NCI-H748 (cell line): Measurements from ENCODE around the gene GLB1L.

Experiments
- DNase-seq: peaks from one replicate; lab custom pipeline; 2025; ENCODE audit not compliant: unreplicated experiment; lab: John Stamatoyannopoulos, UW

Gene GLB1L

DNA sequence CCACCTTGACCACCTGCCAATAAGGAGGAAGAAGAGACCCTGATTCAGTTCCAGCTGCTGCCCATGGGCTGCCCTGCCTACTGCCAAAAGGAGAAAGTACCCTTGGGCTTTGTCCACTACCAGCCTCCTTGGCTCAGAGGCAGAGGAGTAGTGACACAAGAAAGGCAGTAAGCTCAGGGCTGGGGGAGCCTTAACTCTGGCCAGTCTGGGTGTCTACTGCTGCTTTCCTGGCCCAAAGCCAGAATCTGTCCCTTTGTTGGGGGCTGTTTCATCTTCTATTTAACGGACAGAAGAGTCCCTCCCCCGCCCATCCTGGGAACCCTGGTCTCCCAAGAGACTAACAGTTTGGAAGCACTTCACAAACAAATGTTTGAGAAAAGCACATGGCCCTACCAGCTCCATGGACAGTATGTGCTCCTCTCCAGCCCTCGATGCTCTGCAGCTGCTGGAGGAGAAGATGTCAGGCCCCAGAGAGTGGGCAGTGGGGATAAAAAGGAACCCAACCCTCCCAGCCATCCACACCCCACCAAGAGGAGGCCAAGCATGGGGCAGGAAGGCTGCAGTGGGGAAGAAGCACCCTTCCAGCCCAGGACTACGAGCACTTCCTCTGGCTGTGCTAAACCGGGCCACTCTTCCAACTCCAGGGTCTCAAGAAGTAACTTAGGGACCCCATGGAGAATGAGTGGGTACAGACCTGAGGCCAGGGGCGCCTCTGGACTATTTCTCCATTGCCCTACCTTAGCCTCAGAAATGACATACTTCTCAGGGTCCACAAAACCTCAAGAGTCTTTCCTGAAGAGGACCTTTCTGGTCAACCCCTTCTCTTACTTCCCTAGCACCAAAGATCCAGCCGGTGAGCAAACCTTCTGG, 17.0 kb downstream of the GLB1L start:
- no peak for DNase-seq

DNA sequence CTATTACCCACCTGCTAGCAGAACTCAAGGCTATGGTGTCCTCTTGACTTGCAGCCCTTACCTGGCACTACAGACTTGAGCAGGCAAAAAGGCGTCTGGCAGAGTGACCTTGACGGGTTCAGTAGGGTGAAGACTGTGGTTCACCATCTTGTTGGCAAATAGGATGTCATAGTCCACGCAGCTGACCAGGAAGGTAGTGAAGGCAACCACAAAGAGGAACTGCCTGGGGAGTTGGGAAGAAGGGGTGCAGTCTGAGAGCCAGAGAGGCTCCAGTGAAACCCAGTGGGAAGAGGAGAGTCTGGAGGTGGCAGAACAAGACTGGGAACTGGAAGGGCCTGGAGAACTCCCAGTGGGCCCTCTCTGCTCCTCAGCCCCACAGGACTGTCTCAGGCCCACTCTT, 19.9 kb downstream of the GLB1L start:
- no peak for DNase-seq

DNA sequence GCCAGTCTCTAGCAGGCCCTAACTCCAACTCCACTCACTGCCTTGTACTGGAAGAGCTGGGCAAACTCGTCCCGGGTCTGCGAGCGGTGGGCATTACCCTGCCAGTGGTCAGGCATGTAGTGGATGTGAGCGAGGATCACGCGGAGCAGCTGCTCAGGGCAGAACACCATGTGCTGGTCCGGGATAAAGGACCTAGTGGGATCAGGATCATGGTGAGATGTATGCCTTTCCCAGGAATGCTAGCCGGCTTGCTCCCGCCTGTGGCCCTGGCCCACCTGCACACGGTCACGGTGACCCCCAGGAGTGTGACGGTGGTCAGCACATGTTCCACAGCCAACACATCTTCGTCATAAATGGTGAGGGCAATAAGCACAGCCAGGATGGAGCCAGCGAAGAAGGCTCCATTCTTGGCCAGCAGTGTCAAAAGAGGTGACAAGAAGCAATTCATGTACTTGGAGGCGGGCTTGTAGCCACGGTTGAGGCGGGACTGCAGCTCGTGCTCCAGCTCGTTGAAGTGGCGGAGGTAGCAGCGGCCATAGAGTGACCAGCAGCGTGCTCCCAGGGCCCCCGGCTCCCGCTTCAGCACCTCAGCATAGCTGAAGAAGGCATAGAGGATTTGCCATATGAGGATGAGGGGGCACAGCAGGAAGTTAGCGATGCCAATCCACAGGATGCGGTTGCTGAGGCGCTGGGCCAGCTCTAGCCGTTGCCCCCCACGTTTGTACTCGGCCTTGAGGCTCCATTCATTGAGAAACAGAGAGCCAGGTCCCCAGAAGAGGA, 21.2 kb downstream of the GLB1L start:
- DNase-seq: no peak

DNA sequence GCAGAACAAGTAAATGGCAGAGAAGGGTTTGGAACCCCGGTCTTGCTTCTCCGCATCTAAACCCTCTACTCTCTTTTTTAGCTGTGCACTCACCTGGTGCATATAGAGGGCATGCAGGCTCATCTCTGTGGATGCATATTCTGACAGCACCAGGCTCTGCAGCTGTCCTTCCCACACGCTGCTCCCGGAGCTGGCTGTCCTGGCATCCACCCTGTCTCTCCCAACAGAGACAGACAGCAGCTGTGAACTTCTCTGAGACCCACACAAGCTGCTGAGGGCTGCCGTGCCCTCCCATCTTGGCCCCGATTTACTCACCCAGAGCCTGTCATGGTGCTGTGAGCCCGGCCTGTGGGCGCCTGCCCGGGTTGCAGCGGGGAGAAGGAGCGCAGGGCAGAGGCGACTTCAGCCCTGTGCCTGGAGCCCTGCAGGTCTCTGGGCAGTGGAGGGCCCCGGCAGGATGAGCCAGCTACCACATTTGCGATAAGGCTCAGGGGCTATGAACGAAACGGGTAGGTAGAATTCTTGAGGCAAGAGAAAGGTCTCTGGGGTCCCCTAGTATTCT, 23.2 kb downstream of the GLB1L start:
- no peak for DNase-seq

DNA sequence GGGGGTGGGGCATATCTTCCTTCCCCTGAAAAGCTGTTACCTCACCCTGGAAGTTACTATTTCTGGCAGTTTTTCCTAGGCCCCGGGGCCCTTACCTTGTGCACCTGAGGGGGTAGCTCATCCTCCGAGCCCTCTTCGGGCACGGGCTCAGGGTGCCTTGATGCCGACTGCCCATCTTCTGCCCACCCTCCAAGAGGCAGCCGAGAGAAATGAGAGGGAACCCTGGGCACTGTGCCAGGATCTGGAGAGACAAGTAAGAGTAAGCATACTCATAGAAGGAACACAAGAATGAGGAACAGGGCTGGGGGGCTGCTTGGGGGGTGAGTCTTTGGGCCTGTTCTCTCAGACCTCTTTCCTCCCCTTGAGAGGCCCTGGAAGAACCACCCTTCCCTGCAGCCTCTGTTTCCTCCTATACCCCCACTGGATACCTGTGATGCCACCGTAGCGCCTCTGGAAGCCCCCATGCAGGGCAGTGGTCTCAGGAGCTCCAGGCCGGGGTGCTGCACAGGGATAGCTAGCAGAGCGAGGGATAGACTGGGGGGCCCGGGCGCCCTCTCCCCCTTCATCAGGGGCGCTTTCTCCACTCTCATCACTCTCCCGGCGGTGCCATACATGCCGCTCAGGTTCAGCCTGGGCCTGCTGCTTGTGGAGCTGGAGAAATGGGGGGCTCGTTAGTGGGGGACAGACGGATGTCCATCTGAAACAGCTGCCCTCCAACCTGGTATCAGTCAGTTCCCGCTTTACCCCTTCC, 24.4 kb downstream of the GLB1L start:
- no peak for DNase-seq

DNA sequence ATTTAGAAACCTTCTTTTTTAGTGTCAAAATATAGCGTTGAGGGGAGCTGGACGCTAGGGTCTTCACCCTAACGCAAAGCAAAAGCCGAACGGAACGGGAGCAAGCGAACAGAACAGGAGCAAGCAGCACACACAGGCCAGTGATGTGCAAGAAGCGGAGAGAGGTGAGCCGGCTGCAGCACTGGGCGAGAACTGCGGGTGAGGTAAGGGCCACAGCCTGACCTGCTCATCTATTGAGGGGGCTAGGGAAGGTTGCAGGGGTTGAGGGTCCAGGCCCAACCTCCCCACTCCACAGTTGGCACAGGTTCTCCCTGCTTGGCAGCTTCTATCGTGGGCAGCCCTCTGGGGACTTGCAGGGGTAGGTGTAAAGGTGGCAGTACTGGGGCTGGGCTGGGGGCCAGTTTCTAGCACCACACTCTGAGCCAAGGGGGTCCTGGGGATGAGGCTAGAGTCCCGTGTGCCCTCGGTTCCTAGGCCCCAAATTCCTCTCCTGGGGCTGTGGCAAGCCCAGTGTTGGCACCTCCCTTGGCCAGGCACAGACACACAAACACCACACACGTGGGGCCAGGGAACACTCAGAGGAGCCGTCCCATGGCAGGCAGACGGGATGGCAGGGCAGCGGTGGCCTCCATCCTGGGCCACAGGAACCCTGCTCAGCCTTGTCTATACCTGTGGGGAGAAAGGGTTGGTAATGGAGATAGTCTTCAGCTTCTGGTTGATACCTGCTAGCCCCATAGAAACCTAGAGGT, 25.3 kb downstream of the GLB1L start:
- no peak for DNase-seq

DNA sequence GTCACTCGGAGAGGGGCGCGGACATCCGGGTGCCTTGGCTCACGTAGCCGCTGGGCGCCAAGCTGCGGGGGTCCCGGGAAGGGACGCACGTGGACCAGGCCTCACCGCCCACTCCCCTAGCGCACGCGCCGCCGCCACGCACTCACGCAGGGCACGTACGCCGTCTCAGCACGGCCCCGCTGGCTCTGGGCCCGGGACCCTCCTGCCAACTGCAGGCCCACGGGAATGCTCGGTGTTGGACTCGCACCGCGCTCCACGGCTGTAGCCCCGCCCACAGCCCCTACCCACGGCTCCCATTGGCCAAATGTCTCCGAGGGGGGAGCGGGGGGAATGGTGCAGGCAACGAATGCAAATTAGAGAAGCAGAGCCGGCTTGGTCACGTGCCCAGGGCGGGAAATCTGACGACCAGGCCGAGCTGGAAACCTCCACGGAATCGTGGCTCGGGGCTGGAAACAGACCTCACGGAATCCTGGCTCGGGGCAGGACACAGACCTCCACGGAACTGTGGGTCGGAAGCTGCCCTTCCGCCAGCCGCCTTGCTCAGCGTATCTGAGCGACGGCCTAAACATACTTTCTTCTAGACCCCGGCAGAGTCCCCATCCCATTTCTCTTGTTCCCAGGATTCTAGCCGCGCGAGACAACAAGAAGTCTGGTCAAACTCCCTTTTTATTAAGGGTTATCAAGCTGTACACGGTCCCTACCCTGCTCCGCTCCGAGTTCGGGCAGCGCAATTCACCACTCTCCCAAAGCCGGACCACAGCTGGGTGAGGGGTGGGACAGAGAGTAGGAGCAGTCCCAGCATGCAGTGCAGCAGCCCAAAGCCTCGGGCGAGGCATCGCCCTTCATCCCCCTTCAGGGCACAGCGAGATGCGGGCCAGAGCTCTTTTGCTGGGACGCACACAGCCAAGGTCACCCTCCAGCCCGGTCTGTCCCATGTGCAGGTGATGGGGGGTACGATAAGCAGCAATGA, 26.2 kb downstream of the GLB1L start, which contains the start of gene ABCB6:
Gene ABCB6 (minus strand): TSS at position 227 of the 970 bp plus-strand sequence. CDS start 285 bp downstream, outside the sequence.
- peak; percentile 96 for DNase-seq

DNA sequence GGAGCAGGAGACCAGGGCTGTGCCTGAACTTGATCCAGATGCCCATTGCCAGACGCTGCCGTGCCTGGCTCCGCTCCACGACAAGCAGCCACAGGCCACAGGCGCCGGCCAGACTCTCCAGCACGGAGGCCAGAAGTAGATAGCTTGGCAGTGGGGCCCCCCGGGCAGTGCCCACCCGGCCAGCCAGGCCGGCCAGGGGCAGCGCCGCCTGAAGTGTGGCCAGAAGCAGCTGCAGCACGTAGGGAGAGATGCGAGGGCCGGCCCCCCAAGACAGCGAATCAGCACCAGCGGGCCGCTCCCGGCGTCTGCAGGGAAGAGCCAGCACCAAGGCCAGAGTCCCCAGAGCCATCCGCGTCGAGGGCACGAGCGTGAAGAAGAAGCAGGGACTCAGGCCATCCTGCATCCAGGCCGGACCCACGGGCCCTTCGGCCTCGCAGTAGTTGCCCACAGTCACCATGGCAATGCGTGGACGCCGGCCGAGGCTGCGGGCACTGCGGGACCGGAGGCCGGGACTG, 27.0 kb downstream of the GLB1L start:
- DNase-seq: peak; percentile 84

DNA sequence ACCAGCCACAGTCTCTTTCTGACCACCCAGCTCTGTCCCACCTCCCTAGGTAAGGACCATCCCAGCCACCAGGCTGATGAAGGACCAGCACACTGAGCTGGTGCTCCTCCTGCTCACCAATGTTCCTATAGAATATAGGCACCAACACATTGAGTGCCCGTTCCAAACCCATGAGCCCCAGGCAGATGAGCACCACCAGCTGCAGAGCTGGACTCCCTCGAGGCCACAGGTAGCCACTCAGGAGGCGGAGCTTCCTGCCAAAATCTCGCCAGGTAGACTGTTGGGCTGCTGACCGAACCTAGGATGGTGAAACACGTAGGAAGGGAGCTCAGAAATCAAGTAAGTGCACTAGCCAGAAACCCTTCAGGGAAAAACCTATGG, 28.7 kb downstream of the GLB1L start:
- no peak for DNase-seq

DNA sequence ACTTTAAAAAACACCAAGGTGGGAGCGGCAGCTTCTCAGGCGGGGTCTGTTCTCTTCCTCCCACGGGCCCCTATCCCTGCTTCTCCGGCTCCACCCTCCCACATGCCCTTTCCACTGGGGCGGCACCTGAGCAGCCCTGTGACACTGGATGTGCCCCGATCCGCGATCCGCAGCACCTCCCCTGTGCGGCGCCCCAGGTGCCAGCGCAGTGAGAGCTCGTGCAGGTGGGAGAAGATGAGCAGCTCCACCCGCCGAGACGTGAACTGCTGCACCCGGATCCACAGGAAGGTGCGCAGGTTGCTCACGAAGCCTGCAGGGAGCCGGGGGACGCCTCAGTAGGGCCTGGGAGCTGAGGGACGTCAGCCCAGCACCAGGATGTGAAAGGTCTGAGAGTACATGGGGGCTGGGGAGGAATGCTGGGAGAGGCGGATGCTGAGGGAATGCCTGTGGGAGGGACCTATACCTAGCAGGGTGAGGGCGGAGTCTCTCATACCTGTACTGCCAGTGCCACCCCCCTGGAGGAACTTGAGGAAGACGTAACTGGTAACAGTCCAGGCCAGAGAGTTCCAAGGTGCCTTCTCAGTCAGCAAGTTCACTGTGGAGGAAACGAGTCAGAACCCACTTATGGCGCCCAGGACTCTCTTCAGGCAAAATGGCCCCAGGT, 29.2 kb downstream of the GLB1L start:
- no peak for DNase-seq

DNA sequence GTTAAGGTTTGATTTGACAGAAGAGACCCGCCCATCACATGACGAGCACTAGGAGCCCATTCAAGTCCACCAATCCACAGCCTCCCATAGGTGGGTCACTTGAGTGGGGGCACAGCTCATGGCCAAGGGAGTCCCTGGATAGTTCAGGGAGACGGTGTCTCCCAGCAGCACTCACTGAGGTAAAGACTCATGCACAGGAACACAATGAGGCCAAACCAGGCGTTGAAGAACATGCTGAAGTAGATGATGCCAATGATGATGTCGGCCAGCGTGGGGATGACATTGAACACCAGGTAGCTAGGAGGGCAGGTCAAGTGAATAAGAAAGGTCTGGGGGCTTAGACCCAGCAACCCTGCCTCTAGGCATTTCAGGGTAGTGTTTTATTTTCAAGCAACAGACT, 30.5 kb downstream of the GLB1L start:
- no peak for DNase-seq

DNA sequence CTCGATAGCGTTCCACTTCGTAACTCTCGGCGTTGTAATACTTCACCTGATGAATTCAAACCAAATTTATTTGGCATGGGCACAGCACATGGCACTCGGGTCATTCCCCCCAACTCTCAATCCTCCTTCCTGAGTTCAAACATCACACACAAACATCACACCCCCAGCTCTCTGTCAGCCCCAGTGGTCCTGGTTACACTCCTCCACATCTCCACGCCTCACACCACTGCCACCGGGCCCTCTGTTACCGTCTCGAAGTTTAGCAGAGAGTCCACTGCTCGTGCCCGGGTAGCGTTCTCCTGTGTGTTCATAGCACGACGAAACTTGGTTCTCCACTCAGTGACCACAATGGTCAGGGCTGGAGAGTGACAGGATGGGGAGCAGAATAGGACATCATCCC, 31.1 kb downstream of the GLB1L start:
- no peak for DNase-seq

DNA sequence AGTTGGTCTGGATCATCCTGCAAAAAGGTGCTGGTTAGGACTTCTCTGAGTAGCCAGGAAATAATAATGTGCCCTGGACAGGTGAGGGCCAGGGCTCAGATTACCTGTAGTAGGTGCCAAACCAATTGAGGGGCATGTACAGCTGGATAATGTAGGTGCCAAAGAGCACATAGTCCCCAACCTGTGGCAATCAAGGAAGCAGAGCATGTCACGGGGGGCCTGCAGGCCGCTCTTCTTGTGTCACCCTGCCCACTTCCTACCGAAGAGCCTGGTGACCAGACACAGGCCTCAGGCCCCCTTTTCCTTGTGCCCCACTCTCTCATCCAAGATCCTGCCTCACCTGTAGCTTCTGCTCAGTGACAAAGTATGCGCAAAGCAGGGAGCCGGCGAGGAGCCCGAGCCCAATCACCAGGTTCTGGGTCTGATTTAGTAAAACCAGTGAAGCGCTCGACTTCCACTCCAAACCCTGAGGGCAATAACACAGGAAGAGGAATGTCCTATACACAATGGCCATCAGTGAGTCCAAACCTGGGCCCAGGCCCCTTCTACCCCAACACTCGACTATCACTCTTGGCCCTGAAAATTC, 31.7 kb downstream of the GLB1L start:
- no peak for DNase-seq

DNA sequence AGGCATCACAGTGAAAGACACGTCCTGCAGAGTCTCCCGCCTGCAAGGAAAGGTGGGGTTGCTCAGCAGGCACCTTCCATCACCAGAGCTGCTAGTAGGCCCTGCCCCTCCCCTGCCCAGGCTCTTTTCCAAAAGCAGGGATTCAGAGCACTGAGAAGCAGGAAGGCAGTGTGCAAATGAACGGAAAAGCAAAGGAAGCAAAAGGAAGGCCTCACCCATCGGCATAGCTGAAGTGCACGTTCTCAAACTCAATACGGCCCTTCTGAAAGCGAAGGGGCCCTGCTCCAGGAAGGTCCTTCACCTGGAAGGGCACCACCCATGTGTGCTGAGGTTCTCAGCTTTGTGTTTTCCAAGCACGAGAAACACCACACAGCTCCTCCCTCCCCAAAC, 32.2 kb downstream of the GLB1L start:
- no peak for DNase-seq

DNA sequence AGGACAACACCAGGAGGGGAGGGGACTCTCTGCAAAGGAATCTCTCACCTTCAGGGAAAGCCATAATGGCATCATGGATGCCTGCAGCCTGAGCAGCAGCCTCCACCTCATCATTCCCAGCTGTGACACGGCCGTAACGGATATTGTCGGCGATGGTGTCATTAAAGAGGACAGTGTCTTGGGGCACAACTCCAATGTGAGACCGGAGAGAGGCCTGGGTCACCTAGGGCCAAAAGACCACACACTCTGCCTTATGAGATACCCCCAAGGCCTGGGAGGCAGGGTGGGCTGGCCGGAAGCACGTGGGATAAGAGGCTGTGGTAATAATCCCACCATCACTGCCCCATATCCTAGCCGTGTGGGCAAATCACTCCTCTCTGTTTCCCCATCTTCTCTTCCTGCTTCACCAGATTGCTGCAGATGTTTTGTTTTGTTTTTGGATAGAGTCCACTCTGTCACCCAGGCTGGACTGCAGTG, 34.3 kb downstream of the GLB1L start:
- no peak for DNase-seq

DNA sequence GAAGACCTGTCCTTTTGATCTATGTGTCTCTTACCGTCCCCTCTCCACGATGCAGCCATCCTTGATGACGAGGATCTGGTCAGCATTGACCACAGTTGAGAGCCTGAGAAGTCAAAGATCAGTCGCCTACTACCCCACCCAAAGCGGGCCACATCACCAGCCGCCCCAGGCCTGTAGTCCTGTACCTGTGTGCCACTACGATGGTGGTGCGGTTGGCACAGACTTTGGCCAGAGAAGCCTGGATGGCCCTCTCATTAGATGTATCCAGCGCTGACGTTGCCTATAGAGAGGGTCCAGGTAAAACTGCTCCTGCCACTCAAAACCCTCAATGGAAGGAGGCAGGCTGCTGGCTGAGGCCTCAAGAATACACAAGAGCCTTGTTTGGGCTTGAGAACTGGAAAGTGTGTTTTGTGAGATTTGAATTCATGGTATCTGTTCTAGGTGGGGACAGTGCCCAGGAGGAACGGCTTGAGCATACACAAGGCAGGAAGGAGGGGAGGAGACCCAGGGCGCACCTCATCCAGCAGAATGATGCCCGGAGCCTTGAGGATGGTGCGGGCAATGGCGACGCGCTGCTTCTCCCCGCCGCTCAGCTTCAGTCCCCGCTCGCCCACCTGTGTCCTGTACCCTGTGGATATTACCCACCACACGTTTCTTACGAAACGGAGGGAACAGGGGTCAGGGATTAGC, 34.9 kb downstream of the GLB1L start:
- DNase-seq: no peak
